Measurements from ENCODE around the gene ZCCHC2. TPM values are rescaled to one million over a fixed set of nuclear protein-coding genes. Genes with fewer than 3 reads are reported as not detected.

The ZCCHC2 gene
- total and polyA plus RNA-seq, 2 of the 13 experiments (the other 11 are each of a cell fraction or from before 2014, with no cell fraction given): 62.5 to 76.1 TPM

- CTCF ChIA-PET (ENCODE audit: low intra/inter-chr PET ratio, low total read pairs): no interaction called here
- no peak for FAIRE-seq
- H2AFZ ChIP-seq (ENCODE audit: low read length): no peak overlapping the region
These were observed 64.9 kb downstream of the ZCCHC2 start for GRCh38 chr18:62587689-62588088.

More at GRCh38 chr18:62587689-62588088, 64.9 kb downstream of the ZCCHC2 start:
- no peak overlapping the region for H3K9ac ChIP-seq (ENCODE audit: insufficient read depth, low read depth, low read length)
- ATAC-seq: peak; percentile 3; the same call in 1 of the 3 replicates
- H3K79me2 ChIP-seq (ENCODE audit: insufficient read depth, low read length): no peaks in the 10 kb centered on the region
- 0 out of 2 replicates have a peak, but pooled peaks cover 14% of the 10 kb centered on the region for H3K4me1 ChIP-seq (ENCODE audit: insufficient read depth, low read length)
- no peaks in the 10 kb centered on the region; the same call in 1 of the 2 replicates for H4K20me1 ChIP-seq (ENCODE audit: insufficient read depth, low read length)
- TF ChIP-seq ZNF350 (CRISPR knock-in tag; IDR thresholded peaks at IDR 0.05; ENCODE audit: borderline replicate concordance, low read depth) (no peak), KDM2A (CRISPR knock-in tag; IDR thresholded peaks at IDR 0.05; ENCODE audit: borderline replicate concordance, low read depth) (0 out of 2 replicates have a peak, but pooled peaks have one; percentile 18), ZNF788 (CRISPR knock-in tag; IDR thresholded peaks at IDR 0.05; ENCODE audit: borderline replicate concordance) (no peak), ZNF280D (CRISPR knock-in tag; IDR thresholded peaks at IDR 0.05) (no peak), NCOA5 (CRISPR knock-in tag; IDR thresholded peaks at IDR 0.05) (0 out of 2 replicates have a peak, but pooled peaks have one; percentile 1), TBX3 (IDR thresholded peaks at IDR 0.05; ENCODE audit: borderline replicate concordance) (no peak)
- no peaks in the 10 kb centered on the region for H3K9me3 ChIP-seq (ENCODE audit: low read length)
- intact Hi-C loops (cut with micrococcal nuclease; ENCODE audit: unreplicated experiment) (loop anchor here (5.0 to 10.0 kb wide), 2 partner anchors 125 to 403 kb away; partner anchors contain the start of genes PIGN and RELCH), in situ Hi-C loops (cut with HindIII; ENCODE audit: extremely low pct_ligation_motif_present, low pct_unique_long_range_greater_than_20kb) (no loop called here)
- no TSS peak for BruUV-seq (replicated peaks)
- H3K27me3 ChIP-seq (ENCODE audit: control insufficient read depth in 1 of 2, insufficient read depth in 2 of 2, low read length in 2 of 2): no peaks in the 10 kb centered on the region
- H3K36me3 ChIP-seq (replicated peaks in 1 of 2; ENCODE audit: control insufficient read depth in 1 of 2, insufficient read depth in 2 of 2, low read length in 2 of 2): peaks cover 5 to 15% of the 10 kb centered on the region in 2 experiments
- H3K4me3 ChIP-seq (replicated peaks in 1 of 3; ENCODE audit: insufficient read depth in 1 of 3, low read depth in 2 of 3, low read length in 3 of 3): no peak overlapping the region
- DNase-seq (ENCODE audit: low spot score): no peak
- no peak overlapping the region for H3K27ac ChIP-seq (ENCODE audit: extremely low read length, insufficient read depth, low read length)
- POLR2A ChIA-PET: no interaction called here
- 75% methylated on average over 9 of the region's 9 CpGs for WGBS (ENCODE audit: low lambda C conversion rate)
- no peak overlapping the region for H3K4me2 ChIP-seq (ENCODE audit: low read depth, low read length)
